GM19328 (cell line): ENCODE results near the gene OR13J1.
"Not testable (repeated sequence)": the region's sequence is repeated elsewhere in the genome, so short reads cannot be mapped to it uniquely, and the experiment has no call there.

Source experiments
- ATAC-seq: cut with Tn5 transposase; IDR thresholded peaks from one replicate; pipeline ENCODE4 v1.9.1; 2021; ENCODE audit warnings: mild to moderate bottlenecking, moderate library complexity; ENCODE audit not compliant: unreplicated experiment

OR13J1 gene

DNA sequence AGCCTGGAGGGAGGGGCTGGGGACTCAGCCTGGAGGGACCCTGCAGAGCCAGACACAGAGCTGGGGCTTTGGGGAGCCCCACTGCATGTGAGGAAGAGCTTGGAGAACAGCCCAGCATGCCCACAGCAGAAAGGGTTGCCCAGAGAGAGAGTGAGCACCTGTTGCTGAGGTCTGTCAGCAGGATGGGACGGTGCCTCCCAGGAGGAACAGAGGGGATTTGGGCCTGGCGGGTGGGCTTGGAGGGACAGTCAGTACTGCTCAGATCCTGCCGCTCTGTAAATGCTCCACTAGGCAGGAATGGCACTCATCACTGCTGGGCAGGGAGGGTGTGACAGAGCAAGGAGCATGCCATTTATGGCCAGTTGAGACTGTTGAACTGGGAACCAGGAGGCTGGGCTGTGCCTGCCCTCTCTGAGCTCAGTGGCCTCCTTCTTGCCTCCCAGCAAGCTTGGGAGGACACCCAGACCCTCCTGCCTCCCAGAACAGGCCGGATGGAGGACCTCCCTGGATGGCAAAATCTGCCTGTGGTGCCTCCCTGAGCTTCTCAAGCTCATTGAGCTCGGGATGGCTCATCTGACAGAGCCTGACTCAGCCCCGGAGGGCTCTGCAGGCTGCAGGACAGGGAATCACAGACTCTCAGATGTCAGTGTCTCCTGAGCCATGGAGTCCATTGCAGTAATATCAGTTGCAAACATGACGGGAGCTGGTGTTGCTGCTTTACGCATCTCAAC is 35.0 kb upstream of the OR13J1 start:
- ATAC-seq = no peak

DNA sequence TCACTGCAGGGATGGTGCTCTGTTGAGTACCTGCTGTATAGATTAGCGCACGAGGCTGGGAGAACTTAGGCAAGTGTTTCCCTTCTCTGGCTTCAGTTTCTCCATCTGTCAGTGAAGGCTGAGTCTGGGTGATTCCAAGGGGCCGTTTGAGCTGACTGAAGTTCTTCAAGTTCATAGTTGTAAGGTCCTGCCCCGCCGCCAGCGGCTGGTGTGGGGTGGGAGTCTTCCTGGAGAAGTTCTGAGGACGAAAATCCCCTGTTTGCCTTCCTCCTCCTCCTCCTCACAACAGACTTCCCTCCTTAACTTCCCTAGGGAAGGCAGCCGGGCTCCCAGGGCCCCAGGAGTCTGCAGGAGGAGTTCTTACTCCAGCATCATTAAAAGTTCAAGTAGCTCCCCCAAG is 34.1 kb upstream of the OR13J1 start:
- ATAC-seq = no peak

DNA sequence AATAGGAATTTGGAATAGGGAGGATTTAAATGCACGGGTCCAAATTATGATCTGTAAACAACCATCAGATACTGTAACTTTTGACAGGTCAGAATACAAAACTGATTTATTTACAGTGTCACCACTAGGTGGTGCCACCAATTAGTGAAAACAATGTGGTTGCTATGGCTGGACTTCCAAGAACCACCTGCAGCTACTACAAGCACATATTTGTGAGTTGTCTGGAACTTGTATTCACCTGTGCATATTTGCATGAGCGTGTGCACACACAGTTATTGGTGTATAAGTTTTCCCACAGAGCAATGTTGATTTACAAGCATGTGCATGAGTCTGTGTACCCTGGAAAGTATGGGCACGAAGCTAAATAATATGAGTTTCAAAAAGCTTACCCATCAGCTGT is 32.8 kb upstream of the OR13J1 start:
- ATAC-seq = no peak

DNA sequence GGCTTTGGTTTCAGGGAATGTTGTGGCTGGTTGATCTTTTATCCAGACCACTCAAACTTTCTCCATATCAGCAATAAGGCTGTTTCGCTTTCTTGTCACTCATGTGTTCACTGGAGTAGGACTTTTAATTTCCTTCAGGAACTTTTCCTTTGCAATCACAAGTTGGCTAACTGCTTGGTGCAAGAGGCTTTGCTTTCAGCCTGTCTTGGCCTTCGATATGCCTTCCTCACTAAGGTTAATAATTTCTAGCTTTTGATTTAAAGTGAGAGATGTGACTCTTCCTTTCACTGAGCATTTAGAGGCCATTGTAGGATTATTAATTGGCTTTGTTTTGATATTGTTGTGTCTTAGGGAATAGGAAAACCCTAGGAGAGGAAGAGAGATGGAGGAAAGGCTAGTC is 28.8 kb upstream of the OR13J1 start:
- no peak for ATAC-seq

DNA sequence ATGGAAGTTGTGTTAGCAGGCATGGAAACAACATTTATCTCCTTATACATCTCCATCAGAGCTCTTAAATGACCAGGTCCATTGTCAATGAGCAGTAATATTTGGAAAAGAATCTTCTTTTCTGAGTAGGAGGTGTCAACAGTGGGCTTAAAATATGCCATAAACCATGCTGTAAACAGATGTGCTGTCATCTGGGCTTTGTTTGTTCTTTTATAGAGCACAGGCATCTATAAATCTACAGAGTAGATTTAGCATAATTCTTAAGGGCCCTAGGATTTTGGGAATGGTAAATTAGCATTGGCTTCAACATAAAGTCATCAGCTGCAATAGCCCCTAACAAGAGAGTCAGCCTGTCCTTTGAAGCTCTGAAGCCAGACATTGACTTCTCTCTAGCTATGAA is 28.1 kb upstream of the OR13J1 start:
- no peak for ATAC-seq

DNA sequence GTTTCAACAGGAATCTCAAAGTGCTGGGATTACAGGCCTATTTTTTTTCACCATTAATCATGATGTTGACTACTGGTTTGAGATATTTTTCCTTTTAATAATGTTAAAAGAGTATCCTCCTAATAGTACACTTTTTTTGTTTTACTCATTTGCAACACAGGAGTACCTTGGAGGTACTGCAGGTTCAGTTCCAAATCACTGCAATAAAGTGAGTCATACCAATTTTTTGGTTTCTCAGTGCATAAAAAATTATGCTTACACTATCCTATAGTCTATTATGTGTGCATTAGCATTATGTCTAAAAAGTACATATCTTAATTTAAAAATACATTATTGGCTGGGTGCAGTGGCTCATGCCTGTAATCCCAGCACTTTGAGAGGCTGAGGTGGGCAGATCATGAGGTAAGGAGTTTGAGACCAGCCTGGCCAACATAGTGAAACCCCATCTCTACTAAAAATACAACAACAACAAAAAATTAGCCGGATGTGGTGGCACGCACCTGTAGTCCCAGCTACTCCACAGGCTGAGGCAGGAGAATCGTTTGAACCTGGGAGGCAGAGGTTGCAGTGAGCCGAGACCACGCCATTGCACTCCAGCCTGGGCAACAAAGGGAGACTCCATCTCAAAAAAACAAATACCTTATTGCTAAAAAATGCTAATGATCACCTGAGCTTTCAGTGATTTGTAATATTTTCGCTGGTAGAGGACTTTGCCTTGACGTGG is 27.3 kb upstream of the OR13J1 start:
- ATAC-seq = not testable (repeated sequence)

DNA sequence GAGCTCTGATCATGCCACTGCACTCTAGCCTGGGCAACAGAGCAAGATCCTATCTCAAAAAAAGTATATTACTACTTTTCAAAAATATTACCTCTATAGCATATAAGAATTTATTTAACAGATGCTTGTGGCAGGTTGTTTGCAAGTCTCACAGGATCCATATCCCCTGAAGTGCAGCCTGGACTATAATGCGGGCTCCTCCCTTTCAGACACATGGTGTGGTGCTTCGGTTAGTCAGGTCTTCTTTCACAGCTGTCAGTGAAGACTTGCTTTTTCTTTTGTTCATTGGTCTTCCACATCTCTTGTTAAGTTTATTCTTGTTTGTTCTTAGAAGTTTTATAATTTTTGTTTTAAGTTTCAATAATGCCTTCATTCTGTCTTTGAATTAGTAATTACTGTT is 26.4 kb upstream of the OR13J1 start:
- ATAC-seq = no peak

DNA sequence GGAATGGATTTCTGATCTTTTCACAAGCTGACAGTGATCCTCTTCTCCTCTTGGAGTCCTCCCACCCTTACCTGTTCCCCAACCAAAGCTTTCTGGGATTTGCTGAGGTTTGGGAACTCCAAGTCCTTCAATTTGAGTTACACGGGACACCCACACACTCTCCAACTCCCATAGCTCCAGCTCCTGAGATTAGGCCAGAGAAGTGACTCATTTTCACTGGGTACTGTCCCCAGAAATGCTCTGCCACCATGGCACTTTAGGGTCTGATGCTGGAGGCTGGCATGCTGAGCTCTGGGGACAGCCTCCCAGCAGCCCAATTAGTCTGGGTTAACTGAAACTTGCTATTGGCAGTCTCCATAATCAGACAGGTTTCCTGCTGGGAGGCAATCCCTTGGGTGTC is 21.9 kb upstream of the OR13J1 start:
- no peak for ATAC-seq

DNA sequence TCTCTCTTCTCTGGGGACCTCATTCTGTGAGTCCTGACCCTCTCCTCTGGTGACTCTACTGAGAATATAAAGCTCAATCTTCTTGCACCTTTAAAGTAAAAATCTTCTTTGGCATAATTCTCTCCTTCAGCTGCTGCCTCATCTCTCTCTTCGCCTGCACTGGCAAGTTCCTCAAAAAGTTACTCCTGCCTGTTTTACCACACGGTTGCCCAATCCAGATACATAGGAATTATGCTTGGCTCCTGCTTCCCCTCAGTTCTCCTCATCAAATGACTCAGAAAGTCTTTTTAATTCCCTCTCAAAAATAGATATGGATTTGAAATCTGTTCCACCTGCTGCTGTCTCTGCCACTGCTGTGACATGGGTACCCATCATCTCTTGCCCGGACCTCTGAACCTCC is 21.4 kb upstream of the OR13J1 start:
- ATAC-seq = no peak

DNA sequence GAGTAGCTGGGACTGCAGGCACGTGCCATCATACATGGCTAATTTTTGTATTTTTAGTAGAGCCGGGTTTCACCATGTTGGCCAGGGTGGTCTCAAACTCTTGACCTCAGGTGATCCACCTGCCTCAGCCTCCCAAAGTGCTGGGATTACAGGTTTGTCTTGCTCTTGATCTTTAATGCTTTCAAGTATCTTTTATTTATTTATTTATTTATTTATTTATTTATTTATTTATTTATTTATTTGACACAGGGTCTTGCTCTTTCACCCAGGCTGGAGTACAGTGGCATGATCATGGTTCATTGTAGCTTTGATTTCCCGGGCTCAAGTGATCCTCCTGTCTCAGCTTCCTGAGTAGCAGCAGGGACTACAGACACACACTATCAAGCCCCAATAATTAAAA is 14.7 kb upstream of the OR13J1 start:
- ATAC-seq = not testable (repeated sequence)

DNA sequence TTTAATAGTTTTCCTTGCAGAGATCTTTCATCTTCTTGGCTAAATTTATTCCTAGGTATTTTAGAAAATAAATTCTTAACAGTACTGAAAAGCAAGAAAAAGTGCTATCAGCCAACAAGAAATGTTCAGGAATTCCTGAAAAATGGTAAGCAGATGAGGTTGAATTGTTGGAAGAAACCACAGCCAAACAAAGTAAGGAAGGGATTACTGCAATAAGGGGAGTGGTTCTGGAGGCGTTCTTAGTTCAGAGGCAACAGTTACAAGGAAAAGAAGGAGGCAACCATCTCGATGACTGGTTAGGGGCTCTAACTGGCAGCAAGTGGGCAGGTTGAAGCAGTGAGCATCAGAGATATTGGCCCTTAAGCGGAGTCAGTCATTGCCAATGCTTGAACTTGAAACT is 12.8 kb upstream of the OR13J1 start:
- ATAC-seq = no peak

DNA sequence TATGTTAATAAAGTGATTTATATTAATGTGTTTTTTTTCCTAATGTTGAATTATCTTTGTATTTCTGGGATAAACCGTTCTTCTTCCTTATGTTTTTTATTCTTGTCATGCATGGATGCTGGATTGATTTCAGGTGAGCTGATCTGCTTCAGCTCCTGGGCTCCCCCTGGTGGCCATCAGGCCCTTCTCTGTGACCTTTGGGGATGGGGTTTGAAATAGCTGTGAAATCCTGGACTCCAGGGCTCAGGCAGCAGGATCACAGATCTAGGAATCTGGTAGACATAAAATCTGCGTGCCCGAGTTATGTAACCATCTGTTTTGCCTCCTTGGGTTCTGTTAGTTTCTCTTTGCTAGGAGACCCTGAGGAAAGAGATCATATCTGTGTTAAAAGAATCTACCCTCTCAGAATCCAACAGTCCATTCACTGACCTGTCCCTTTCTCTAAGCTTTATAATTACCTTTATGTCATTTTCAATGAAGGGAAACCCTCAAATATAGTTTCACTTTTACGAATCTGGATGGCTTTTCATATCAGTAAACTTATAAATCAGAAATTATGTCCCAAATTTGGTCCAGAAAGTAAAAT is 12.2 kb upstream of the OR13J1 start:
- ATAC-seq = no peak

DNA sequence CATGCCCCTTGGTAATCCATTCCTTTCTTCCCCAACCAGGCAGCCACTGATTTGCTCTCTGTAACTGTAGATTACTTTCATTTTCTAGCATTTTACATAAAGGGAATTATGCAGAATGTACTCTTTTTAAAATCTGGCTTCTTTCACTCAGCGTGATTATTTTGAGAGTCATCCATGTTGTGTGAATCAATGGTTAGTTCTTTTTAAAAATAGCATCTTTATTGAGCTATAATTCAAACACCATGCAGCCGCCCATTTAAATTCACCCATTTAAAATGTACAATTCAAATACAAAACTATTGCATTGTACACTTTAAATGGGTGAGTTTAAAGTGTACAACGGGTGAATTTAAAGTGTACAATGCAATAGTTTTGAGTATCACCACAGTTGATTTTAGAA is 2.3 kb upstream of the OR13J1 start:
- no peak for ATAC-seq

DNA sequence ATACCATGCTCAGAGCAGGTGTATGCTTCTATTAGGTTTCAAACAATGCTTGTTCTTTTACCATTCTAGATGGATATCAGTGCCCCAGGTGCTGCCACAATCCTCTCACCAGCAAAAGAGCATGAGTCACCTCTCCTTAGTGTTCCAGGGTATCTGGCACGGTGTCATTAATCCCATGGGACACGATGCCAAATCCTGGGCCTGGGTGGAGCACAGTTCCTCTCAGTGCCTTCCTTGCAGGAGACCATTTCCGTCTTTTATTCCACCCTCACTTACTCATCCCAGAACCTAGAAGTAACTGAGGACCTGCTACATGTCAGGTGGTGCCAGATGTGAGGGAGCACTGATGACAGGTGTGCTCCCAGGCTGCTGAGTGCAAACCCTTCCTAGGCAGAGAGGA is 1.3 kb upstream of the OR13J1 start:
- no peak for ATAC-seq

DNA sequence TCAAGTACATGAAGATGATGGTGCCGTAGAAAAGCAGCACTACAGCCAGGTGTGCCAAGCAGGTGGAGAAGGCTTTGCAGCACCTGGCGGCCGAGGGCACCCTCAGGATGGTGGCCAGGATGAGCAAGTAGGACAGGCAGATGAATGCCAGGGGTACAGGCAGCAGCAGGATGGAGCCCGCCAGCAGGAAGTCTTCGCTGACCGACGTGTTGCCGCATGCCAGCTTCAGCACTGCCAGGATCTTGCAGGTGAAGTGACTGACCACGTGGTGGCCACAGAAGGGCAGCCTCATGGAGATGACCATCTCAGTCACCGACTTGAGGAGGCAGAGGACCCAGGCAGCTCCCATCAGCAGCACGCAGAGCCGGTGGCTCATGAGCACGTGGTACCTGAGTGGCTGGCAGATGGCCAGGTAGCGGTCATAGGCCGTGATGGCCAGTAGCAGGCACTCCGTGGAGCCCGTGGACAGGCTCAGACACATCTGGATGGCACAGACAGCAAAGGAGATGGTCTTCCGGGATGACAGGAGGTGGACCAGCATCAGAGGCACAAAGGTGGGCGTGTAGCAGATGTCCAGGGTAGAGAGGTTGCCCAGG is 482 bp downstream of the OR13J1 start:
- ATAC-seq = no peak

DNA sequence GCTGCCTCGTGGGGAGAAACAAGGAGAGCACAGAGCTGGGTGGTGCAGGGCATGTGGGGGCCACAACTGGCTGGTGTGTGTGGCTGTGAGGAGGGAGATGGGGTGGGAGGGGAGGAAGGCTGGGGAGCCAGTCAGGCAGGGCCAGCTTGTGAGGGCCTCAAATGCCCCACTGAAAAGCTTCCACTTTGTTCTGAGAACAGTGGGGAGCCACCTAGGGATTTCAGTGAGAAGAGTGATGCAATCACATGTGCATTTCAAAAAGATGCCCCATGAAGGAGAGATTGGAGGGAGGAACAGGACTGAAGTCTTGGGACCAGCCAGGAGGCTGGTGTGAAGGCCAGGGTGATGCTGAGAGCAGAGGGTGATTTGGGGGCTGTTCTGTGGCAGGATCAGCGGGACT is 1.3 kb downstream of the OR13J1 start:
- ATAC-seq = no peak

DNA sequence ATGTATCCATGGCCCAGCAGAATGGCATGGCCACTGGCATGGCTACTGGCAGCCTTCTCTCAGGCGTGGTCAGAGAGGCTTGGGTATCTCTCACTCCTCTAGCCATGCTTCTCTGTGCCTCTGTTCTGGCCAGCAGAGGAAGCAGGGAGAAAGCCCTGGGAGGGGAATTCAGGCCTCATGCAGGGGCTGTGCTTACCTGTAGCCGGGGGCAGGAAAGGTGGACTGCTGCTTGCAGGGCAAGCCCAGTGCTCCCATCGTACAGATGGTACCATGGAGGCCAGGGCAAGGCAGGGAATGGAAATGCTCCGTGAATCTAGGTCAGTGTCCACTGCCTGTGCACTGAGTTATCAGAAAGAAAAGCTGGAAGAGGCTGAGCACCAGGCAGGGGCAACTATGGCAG is 2.7 kb downstream of the OR13J1 start:
- ATAC-seq = no peak

DNA sequence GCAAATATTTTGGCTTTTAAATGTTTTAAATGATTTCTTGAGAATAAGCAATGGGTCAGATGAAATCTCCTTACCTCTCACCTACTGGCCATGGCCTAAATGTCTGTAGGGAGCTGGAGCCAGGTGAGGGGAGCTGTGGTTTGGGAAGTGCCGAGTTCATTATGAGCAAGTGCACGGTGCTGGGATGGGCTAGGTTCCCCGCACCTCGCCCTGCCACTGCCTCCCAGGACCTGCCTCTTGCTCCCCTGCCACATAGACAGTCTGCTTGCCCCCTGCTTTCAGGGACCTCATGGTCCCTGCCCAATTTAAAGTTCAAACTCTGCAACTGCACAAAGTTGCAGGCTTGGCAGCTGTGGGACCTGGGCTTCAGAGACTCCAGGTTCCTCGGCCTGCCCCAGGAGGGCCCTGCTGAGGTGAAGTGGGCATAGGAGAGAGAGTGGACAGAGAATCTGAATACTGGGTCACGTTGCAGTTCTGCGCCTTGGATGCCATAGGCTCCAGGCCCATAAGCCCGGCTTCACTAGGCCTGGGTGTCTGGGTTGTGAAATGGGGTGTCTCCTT is 5.4 kb downstream of the OR13J1 start:
- no peak for ATAC-seq

DNA sequence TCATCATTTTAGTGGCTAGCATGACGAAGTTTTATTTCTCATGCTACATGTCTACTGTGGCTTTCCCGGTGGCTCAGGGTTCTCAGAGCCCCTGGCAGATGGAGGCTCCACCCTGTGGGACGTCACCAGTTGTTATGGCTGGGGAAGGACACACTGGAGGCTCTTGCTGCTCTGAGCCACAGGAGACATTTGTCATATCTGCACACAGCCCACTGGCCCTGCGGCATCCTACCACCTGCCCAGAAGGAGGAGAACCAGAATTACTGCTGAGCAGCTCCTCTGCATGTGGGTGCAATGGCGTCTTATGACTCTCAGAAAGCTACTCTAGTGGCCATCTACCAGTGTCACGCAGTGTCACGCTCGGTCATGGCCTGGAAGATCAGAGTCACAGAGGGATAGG is 6.6 kb downstream of the OR13J1 start:
- ATAC-seq = no peak

DNA sequence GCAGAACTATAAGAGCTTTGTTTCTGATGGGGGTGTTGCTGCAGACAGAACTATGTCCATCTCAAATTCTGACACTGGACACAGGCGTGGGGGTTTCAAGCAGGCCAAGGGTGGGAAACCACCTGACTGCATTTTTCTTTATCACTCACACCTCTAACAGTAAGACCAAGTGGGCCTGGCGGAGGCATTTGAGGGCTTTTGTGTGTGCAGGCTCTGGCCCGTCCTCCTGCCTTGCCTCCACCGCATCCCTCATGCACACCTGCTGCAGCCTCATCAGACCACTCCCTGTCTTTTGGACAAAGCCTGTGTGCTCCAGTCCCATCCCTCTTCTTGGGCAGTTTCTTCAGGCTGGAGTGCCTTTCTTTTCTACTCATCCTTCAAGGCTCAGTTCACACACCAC is 7.9 kb downstream of the OR13J1 start:
- ATAC-seq = no peak

DNA sequence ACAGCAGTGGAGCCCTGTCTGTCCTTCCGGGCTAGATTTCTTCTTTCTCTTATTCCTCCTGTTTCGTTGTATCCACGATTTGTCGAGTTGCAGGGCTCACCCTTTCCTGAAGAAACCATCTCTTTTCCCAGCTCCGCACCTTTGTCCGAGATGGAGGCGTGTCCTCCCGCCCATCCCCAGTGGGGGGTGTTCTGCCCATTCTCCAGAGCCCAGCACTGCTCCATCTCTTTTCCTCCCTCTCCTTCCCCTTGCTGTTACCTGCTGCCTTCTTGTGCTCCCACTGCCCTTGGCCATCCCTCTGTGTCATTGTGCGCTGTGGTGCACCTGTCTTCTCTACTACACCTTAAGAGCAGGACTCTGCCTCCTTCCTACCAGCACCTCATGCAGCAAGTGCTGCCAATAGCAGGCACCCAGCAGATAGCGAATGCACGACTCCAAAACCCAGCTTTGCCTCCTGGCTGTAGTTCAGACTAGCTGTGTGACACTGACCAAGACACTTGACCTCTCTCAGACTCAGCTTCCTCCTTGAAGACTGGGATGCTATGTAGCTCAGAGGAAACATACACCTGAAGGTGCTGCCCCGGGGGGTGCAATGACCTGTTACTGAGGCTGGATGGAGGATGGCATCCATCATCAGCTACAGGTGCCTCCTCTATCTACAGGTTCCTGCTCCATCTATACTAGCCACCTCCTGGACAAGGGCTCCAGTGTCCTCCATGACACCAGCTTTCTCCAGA is 8.9 kb downstream of the OR13J1 start:
- no peak for ATAC-seq
